Kidney (tissue), 14 donors: ENCODE data around the gene FSTL5. TPM values are rescaled to one million over a fixed set of nuclear protein-coding genes. Genes with fewer than 3 reads are reported as not detected.
A peak's percentile ranks its signal among the peaks of the same experiment; 100 is the strongest.

Experiments
- DNase-seq, 5 donors: peaks; one replicate each; pipeline ENCODE4 v3.0.0-alpha.2; 2013 to 2020
- FAIRE-seq: peaks from 2 replicates; lab custom pipeline; 2012; peaks lifted over from hg19 to GRCh38; lab: Jason Lieb, UNC
- H3K27ac ChIP-seq, 2 donors: one replicate each; pipeline ENCODE4 v1.7.0; 2013; ENCODE audit warnings: low read depth in 2 of 2, low read length in 2 of 2, inconsistent platforms in 1 of 2
- H3K27me3 ChIP-seq: one replicate; pipeline ENCODE4 v1.7.1; 2013; ENCODE audit warnings: low read length, inconsistent platforms; ENCODE audit not compliant: control insufficient read depth, insufficient read depth
- H3K36me3 ChIP-seq, 3 donors: one replicate each; pipeline versions ENCODE4 v1.7.0 to v1.7.1; 2013; ENCODE audit warnings: low read length in 3 of 3, control low read depth in 1 of 3, inconsistent platforms in 1 of 3; ENCODE audit not compliant: insufficient read depth in 3 of 3, control insufficient read depth in 2 of 3
- H3K4me1 ChIP-seq, 3 donors: one replicate each; pipeline versions ENCODE4 v1.7.0 to v1.7.1; 2013; ENCODE audit warnings: low read length in 3 of 3, inconsistent platforms in 1 of 3, low read depth in 1 of 3; ENCODE audit not compliant: control insufficient read depth in 2 of 3, insufficient read depth in 2 of 3
- H3K4me3 ChIP-seq, 3 donors: one replicate each; pipeline versions ENCODE4 v1.7.0 to v1.8.1; 2013; ENCODE audit warnings: low read length in 3 of 3, control low read depth in 1 of 3, inconsistent platforms in 1 of 3
- H3K9ac ChIP-seq, 3 donors: one replicate each; pipeline versions ENCODE4 v1.7.0 to v1.7.1; 2013; ENCODE audit warnings: low read length in 3 of 3, control low read depth in 1 of 3, inconsistent platforms in 1 of 3
- H3K9me3 ChIP-seq, 3 donors: one replicate each; pipeline versions ENCODE4 v1.7.0 to v1.7.1; 2013; ENCODE audit warnings: low read length in 3 of 3, control low read depth in 1 of 3, inconsistent platforms in 1 of 3; ENCODE audit not compliant: control insufficient read depth in 2 of 3, insufficient read depth in 1 of 3
- CTCF ChIP-seq: IDR thresholded peaks from 3 replicates; pipeline ENCODE4 v1.5.1; 2012; ENCODE audit warnings: mild to moderate bottlenecking, moderate library complexity, borderline replicate concordance; ENCODE audit not compliant: insufficient read depth; ENCODE audit errors: extremely low read depth
- intact Hi-C: fragments of 100-400 bp; cut with DNase I; formaldehyde crosslinking; loops from one replicate; pipeline ENCODE4 v1.11.1; 2022
- polyA plus RNA-seq: library from polyadenylated mRNA; stranded (reverse); fragments of 350-450 nt; fragmentation: Illumina TruSeq; extraction: RNeasy Lipid Tissue Mini Kit (QIAGEN cat#74804); gene quantifications from one replicate; pipeline ENCODE4 v1.2.3, GENCODE V29; 2014; ENCODE audit warnings: low read depth, low replicate concordance; ENCODE audit not compliant: insufficient read depth
- total RNA-seq: library from RNA; stranded (reverse); fragmentation: NEBNext Ultra II Directional; extraction: Animal tissue kit (Norgen Biotek cat#: 25700); gene quantifications from one replicate; pipeline ENCODE4 v1.2.1, GENCODE V29; 2021
- donor health status: control.
- donor health status: control.
- donor health status: control.
- donor health status: control.
- donor health status: control.
- donor health status: DM: yes; HTN: yes; CAD: no.
- donor health status: Normal renal cell carcinoma (clear cell type).

FSTL5 gene
- total and polyA plus RNA-seq, 2 donors from 2014 or later: 0.09 TPM; not detected in 1

- H3K27ac ChIP-seq: no peak overlapping the region
- no peak for TF ChIP-seq CTCF
- DNase-seq (no peak), FAIRE-seq (no peak)
- no peak overlapping the region for H3K4me3 ChIP-seq
- no peaks in the 10 kb centered on the region for H3K27me3 ChIP-seq
- no peaks in the 10 kb centered on the region for H3K9me3 ChIP-seq
- no peaks in the 10 kb centered on the region for H3K36me3 ChIP-seq
- H3K9ac ChIP-seq: no peak overlapping the region
- intact Hi-C loops: no loop called here
- no peaks in the 10 kb centered on the region for H3K4me1 ChIP-seq
Observed at GRCh38 chr4:162170509-162170908, 6.7 kb upstream of the FSTL5 start.

- Histone ChIP-seq H3K9me3 (no peaks in the 10 kb centered on the region), H3K4me1 (peaks cover 0 to 4% (median 0%) of the 10 kb centered on the region in 3 donors), H3K27ac (no peak overlapping the region), H3K36me3 (no peaks in the 10 kb centered on the region), H3K9ac (no peak overlapping the region), H3K27me3 (no peaks in the 10 kb centered on the region), H3K4me3 (peak overlapping the region in 1 of 3 donors; percentile 68)
- peak in 2 of 5 donors; percentile 6 to 9 for DNase-seq
- no peak for FAIRE-seq
- intact Hi-C loops: no loop called here
- TF ChIP-seq CTCF: no peak
Observed at GRCh38 chr4:162164906-162165510, 1.2 kb upstream of the FSTL5 start.

GRCh38 chr4:162162672-162163071 lies 1.1 kb downstream of the FSTL5 start:
- no peak for FAIRE-seq
- intact Hi-C loops: no loop called here
- Histone ChIP-seq H3K27ac (no peak overlapping the region), H3K9ac (no peak overlapping the region), H3K27me3 (no peaks in the 10 kb centered on the region), H3K4me3 (no peak overlapping the region), H3K9me3 (no peaks in the 10 kb centered on the region), H3K36me3 (no peaks in the 10 kb centered on the region), H3K4me1 (peaks cover 0 to 4% (median 0%) of the 10 kb centered on the region in 3 donors)
- no peak for TF ChIP-seq CTCF
- DNase-seq: peak in 1 of 5 donors; percentile 10

- H3K27me3 ChIP-seq: no peaks in the 10 kb centered on the region
- H3K4me1 ChIP-seq: no peaks in the 10 kb centered on the region
- H3K4me3 ChIP-seq: no peak overlapping the region
- no peak overlapping the region for H3K9ac ChIP-seq
- H3K36me3 ChIP-seq: no peaks in the 10 kb centered on the region
- H3K27ac ChIP-seq: no peak overlapping the region
- no peak for TF ChIP-seq CTCF
- DNase-seq (no peak), FAIRE-seq (no peak)
- intact Hi-C loops: no loop called here
- H3K9me3 ChIP-seq: no peaks in the 10 kb centered on the region
Observed at GRCh38 chr4:162157241-162157640, 6.6 kb downstream of the FSTL5 start.
